OCI-LY1 (cell line): ENCODE data around the gene G6PD.

ENCODE experiments used
- H2AFZ ChIP-seq: fragments of 200-600 bp; sonication (generic), shearing (Covaris generic); 2 replicates; pipeline ENCODE4 v1.6.0; 2014; ENCODE audit warnings: antibody characterized with exemption, mild to moderate bottlenecking, low read length
- H3F3A ChIP-seq: fragments of 200-600 bp; sonication (generic), shearing (Covaris generic); 2 replicates; pipeline ENCODE4 v1.6.0; 2014; ENCODE audit warnings: mild to moderate bottlenecking, antibody characterized with exemption, low read length, moderate library complexity; ENCODE audit not compliant: insufficient read depth
- H3K27ac ChIP-seq: fragments of 200-600 bp; sonication (generic); 2 replicates; pipeline ENCODE4 v1.5.1; 2014; ENCODE audit warnings: low read length, mixed run types, mild to moderate bottlenecking, low read depth; ENCODE audit not compliant: poor library complexity, severe bottlenecking
- H3K27me3 ChIP-seq: fragments of 200-600 bp; sonication (generic); 2 replicates; pipeline ENCODE4 v1.6.0; 2014; ENCODE audit warnings: antibody characterized with exemption, mild to moderate bottlenecking, low read length, moderate library complexity; ENCODE audit not compliant: insufficient read depth
- H3K36me3 ChIP-seq: fragments of 200-600 bp; sonication (generic); 2 replicates; pipeline ENCODE4 v1.6.1; 2014; ENCODE audit warnings: mild to moderate bottlenecking, antibody characterized with exemption, low read length, moderate library complexity, mixed read lengths; ENCODE audit not compliant: insufficient read depth
- H3K4me1 ChIP-seq: fragments of 200-600 bp; sonication (generic); 2 replicates; pipeline ENCODE4 v1.5.1; 2014; ENCODE audit warnings: mild to moderate bottlenecking, low read length, moderate library complexity; ENCODE audit not compliant: insufficient read depth, severe bottlenecking
- H3K4me2 ChIP-seq: fragments of 200-600 bp; sonication (generic), shearing (Covaris generic); 2 replicates; pipeline ENCODE4 v1.6.1; 2014; ENCODE audit warnings: low read length
- H3K4me3 ChIP-seq: fragments of 200-600 bp; sonication (generic); 2 replicates; pipeline ENCODE4 v1.5.1; 2014; ENCODE audit warnings: low read length, low read depth, mild to moderate bottlenecking, mixed read lengths; ENCODE audit not compliant: poor library complexity, severe bottlenecking
- H3K79me2 ChIP-seq: fragments of 200-600 bp; shearing (Covaris generic); 2 replicates; pipeline ENCODE4 v1.6.1; 2016; ENCODE audit warnings: mixed run types, low read length, mixed read lengths; ENCODE audit not compliant: insufficient read depth
- H3K9ac ChIP-seq: fragments of 200-600 bp; sonication (generic), shearing (Covaris generic); 2 replicates; pipeline ENCODE4 v1.6.1; 2014; ENCODE audit warnings: mild to moderate bottlenecking, low read length, mixed read lengths
- H3K9me2 ChIP-seq: fragments of 200-600 bp; sonication (generic), shearing (Covaris generic); 2 replicates; pipeline ENCODE4 v1.6.1; 2014; ENCODE audit warnings: low read depth, mild to moderate bottlenecking, low read length, mixed read lengths
- H3K9me3 ChIP-seq: fragments of 200-600 bp; shearing (Covaris generic); 2 replicates; pipeline ENCODE4 v1.6.1; 2014; ENCODE audit warnings: low read length, mixed read lengths
- H4K20me1 ChIP-seq: fragments of 200-600 bp; sonication (generic), shearing (Covaris generic); 2 replicates; pipeline ENCODE4 v1.6.0; 2016; ENCODE audit warnings: mild to moderate bottlenecking, low read length; ENCODE audit not compliant: insufficient read depth
- CTCF ChIP-seq: fragments of 200-600 bp; sonication (generic), shearing (Covaris generic); IDR thresholded peaks from 2 replicates; pipeline ENCODE4 v1.5.1; 2017; ENCODE audit warnings: mild to moderate bottlenecking, antibody characterized with exemption, low read length, moderate library complexity, mixed read lengths
- EZH2 ChIP-seq: fragments of 200-600 bp; sonication (generic), shearing (Covaris generic); IDR thresholded peaks from 2 replicates; pipeline ENCODE4 v1.8.0; 2017; ENCODE audit warnings: borderline replicate concordance, mixed run types, mild to moderate bottlenecking, antibody characterized with exemption, low read length, moderate library complexity, mixed read lengths

G6PD gene

GRCh38 chrX:154545673-154546274, 872 bp downstream of the G6PD start:
- Histone ChIP-seq H4K20me1 (no peaks in the 10 kb centered on the region), H3K4me1 (peaks cover 28% of the 10 kb centered on the region), H3K9me2 (no peaks in the 10 kb centered on the region), H3F3A (no peaks in the 10 kb centered on the region), H3K4me3 (peak overlapping the region; percentile 98), H3K27me3 (no peaks in the 10 kb centered on the region), H3K4me2 (peak overlapping the region; percentile 97), H3K79me2 (peaks cover 17% of the 10 kb centered on the region), H3K36me3 (peaks cover 10% of the 10 kb centered on the region; the same call in 1 of the 2 replicates), H3K27ac (no peak overlapping the region), H3K9me3 (no peaks in the 10 kb centered on the region), H2AFZ (no peak overlapping the region), H3K9ac (peak overlapping the region; percentile 93)
- no peak for TF ChIP-seq CTCF
- TF ChIP-seq EZH2 = no peak

GRCh38 chrX:154542723-154543424, 3.8 kb downstream of the G6PD start:
- no peak overlapping the region for H3K4me3 ChIP-seq
- no peaks in the 10 kb centered on the region for H3K9me3 ChIP-seq
- no peak overlapping the region for H2AFZ ChIP-seq
- no peak overlapping the region for H3K27ac ChIP-seq
- no peak overlapping the region for H3K9ac ChIP-seq
- H3K36me3 ChIP-seq = peaks cover 10% of the 10 kb centered on the region; the same call in 1 of the 2 replicates
- no peaks in the 10 kb centered on the region for H3K9me2 ChIP-seq
- peaks cover 10% of the 10 kb centered on the region for H3K4me1 ChIP-seq
- no peaks in the 10 kb centered on the region for H4K20me1 ChIP-seq
- H3K4me2 ChIP-seq = no peak overlapping the region
- peaks cover 2% of the 10 kb centered on the region; the same call in 1 of the 2 replicates for H3K79me2 ChIP-seq
- H3K27me3 ChIP-seq = no peaks in the 10 kb centered on the region
- H3F3A ChIP-seq = no peaks in the 10 kb centered on the region
- TF ChIP-seq CTCF (no peak), EZH2 (no peak)

DNA sequence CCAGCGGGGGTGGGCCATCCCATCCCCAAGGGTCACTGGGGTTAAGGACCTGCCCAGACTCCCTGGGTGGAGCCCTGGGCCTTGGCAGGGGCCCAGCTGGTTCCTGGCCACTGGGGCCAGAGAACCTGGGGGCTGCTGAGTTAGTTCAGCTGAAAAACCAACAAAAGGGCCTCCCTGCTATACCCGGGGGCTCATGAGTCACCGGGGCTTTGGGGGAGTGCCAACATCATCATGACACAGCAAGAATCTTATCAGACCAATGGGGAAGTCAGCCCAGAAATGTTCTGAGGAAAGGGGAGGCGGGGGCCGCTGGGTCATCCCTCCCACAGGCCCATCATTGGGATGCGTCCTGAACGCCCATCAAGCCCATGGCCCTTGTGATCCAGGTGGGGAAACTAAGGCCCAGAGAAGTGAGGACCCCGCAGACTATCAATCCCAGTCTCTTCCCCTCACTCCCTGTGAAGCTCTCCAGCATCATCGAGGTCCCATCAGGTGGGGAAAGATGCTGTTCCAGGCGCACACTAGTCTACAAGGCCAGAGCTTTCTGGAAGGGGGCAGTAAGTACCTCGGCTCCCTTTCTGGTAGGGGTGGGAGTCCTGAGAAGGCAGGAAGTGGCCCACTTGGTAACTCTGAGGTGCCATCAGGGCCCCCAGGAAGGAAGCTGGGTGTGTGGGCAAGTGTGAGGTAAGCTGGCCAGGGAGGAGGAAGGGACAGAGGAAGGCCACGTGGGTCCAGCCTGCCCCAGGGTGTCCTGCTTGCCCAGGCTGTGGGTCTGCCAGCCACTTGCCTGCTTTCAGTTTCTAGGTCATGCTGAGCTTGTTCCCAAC, 4.5 kb downstream of the G6PD start:
- H3K4me2 ChIP-seq = no peak overlapping the region

More for the DNA sequence above, 4.5 kb downstream of the G6PD start:
- H3K4me1 ChIP-seq = peaks cover 10% of the 10 kb centered on the region
- no peaks in the 10 kb centered on the region for H3F3A ChIP-seq
- H3K27me3 ChIP-seq = no peaks in the 10 kb centered on the region
- H3K9ac ChIP-seq = no peak overlapping the region
- TF ChIP-seq EZH2 (no peak), CTCF (no peak)
- no peaks in the 10 kb centered on the region for H3K9me3 ChIP-seq
- peaks cover 10% of the 10 kb centered on the region; the same call in 1 of the 2 replicates for H3K36me3 ChIP-seq
- no peaks in the 10 kb centered on the region for H3K9me2 ChIP-seq
- no peak overlapping the region for H3K4me3 ChIP-seq
- H3K27ac ChIP-seq = no peak overlapping the region
- H2AFZ ChIP-seq = no peak overlapping the region
- no peaks in the 10 kb centered on the region for H3K79me2 ChIP-seq
- no peaks in the 10 kb centered on the region for H4K20me1 ChIP-seq
